Fibroblast of pulmonary artery (primary cell): ENCODE results near the gene NEURL1.

ENCODE experiments used
- DNase-seq: peaks from one replicate; pipeline ENCODE4 v3.0.0-alpha.2; 2010; ENCODE audit warnings: low read depth
- H3K4me3 ChIP-seq: replicated peaks from 2 replicates; pipeline ENCODE4 v1.5.1; 2011; ENCODE audit warnings: low read depth, mild to moderate bottlenecking, control low read depth, low read length, moderate library complexity
- TF ChIP-seq, protein P1 (sequence below): IDR thresholded peaks from 2 replicates; pipeline ENCODE4 v1.5.1; 2011; ENCODE audit warnings: mild to moderate bottlenecking, control low read depth, low read length, inconsistent platforms; ENCODE audit errors: missing control alignments

NEURL1 gene

DNA sequence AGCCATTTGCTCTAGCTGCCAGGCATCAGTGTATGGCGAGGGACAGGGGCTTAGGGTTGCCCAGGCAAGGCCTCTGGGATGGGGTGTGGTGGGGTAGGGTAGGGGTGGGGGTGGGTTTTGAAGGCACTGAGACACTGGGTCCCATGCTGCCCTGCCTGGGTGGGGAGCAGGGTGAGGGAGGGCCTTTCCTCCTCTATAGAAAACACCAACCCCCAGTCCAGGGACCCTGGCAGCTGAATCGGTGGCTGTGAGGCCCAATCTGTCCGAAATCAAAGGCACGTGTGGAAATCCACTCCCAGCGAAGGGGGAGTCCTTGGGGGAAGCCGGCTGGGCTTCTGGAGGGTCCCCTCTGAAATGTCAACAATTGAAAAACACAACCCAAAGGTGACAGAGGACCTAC is 106.4 kb downstream of the NEURL1 start:
- DNase-seq: no peak
- no peak overlapping the region for H3K4me3 ChIP-seq
- TF ChIP-seq, protein P1, sequence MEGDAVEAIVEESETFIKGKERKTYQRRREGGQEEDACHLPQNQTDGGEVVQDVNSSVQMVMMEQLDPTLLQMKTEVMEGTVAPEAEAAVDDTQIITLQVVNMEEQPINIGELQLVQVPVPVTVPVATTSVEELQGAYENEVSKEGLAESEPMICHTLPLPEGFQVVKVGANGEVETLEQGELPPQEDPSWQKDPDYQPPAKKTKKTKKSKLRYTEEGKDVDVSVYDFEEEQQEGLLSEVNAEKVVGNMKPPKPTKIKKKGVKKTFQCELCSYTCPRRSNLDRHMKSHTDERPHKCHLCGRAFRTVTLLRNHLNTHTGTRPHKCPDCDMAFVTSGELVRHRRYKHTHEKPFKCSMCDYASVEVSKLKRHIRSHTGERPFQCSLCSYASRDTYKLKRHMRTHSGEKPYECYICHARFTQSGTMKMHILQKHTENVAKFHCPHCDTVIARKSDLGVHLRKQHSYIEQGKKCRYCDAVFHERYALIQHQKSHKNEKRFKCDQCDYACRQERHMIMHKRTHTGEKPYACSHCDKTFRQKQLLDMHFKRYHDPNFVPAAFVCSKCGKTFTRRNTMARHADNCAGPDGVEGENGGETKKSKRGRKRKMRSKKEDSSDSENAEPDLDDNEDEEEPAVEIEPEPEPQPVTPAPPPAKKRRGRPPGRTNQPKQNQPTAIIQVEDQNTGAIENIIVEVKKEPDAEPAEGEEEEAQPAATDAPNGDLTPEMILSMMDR: no peak

DNA sequence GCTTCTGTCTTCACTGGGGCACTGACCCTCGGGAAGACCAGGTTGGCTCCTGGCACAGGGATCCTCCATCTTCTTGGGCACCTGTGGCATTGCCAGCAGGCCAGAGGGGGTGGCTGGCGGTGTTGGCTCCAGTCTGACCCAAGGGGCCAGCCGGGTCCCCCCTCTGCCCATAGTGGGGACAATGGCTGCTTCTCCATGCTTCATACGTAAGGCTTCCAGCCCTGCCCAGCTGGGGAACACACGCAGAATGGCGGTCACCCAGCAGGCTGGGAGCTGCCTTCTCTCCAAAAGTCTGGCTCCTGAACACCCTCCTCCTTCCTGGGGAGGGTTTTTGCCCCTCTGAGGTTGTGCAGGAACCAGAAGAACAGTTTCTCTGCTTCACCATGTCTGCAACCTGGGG is 106.8 kb downstream of the NEURL1 start:
- no peak for DNase-seq
- TF ChIP-seq, protein P1: no peak
- no peak overlapping the region for H3K4me3 ChIP-seq

DNA sequence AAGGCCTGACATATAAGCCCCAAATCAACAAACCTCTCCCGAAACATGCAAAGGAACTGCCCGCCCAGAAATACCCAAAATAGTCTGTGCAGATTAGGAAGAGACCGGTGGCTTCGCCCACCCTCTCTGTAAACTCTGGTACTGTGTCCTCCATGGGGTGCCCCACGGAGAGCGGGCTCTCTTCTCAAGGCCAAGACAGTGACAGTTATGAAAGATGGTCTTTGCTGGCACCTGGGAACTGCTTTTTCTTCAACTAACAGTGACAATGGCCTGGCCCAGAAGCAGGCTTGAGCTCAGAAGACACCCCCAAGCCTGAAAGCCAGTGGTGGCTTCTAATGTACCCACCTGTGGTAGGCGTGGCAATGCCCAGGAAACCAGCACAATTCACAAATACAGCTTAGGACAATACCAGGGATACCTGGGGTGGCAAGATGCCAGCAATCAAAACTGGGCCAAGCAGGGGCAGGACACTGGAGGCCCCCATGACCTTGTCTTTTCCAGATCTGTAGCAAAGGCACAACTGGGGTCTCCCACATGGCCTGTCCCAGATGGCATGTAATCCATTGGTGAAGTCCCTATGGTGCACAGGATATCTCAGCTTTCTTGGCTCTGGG is 107.6 kb downstream of the NEURL1 start:
- no peak overlapping the region for H3K4me3 ChIP-seq
- TF ChIP-seq, protein P1: no peak
- DNase-seq: no peak

- DNase-seq: no peak
Measured at GRCh38 chr10:103602028-103602851, 108.7 kb downstream of the NEURL1 start.

DNA sequence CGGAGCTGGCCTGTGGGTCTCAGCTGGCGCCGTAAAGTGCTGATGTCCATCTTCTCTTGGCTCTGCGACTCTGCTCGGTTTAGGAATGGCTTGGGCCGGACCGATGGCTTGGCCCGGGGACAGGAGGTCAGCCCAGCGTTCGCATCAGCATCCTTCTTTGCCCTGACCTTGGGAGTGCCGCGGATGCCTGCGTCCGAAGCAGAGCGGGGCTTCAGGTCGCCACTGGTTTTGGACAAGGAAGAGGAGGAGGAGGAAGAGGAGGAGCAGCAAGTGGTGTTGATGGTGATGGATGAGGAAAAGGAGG is 109.3 kb downstream of the NEURL1 start:
- no peak for DNase-seq
- H3K4me3 ChIP-seq: no peak overlapping the region
- TF ChIP-seq, protein P1: no peak

More at GRCh38 chr10:103602028-103602851, 108.7 kb downstream of the NEURL1 start:
- TF ChIP-seq, protein P1: no peak
- H3K4me3 ChIP-seq: no peak overlapping the region

DNA sequence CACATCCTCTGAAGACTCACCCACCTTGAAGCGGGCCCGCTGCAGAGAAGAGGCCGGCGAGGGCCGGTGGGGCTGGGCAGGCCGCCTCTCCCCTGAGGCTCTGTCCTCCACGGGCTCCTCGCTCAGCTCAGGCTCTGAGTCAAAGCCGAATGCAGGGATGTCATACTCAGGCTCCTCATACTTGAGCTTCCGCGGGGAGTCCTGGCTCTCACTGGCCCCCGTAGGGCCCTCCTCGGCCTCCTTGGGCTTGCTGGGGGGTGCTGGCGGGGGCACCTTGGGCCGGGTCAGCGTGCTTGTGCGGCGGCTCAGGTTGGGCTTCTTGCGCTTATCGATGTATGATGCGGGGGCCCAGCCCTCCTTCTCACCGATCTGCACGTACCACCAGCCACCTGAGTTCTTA is 109.9 kb downstream of the NEURL1 start:
- H3K4me3 ChIP-seq: no peak overlapping the region
- DNase-seq: no peak
- TF ChIP-seq, protein P1: no peak
